DMS53 treated with DMSO at 0.1 percent for 48 hours (cell line): Measurements from ENCODE around the gene PHTF1.

Experiments
- DNase-seq: peaks from one replicate; lab custom pipeline; 2025; ENCODE audit not compliant: unreplicated experiment; lab: John Stamatoyannopoulos, UW

PHTF1 gene

GRCh38 chr1:113670650-113671049, 88.6 kb downstream of the PHTF1 start:
- no peak for DNase-seq

- no peak for DNase-seq
These were observed 89.3 kb downstream of the PHTF1 start for GRCh38 chr1:113669988-113670387.

GRCh38 chr1:113666126-113666525, 93.2 kb downstream of the PHTF1 start:
- no peak for DNase-seq

- no peak for DNase-seq
These were observed 94.2 kb downstream of the PHTF1 start for GRCh38 chr1:113665071-113665470.

GRCh38 chr1:113663165-113663951, 95.9 kb downstream of the PHTF1 start:
- DNase-seq = no peak

GRCh38 chr1:113662101-113662500, 97.2 kb downstream of the PHTF1 start:
- no peak for DNase-seq

- no peak for DNase-seq
These were observed 99.2 kb downstream of the PHTF1 start for GRCh38 chr1:113660088-113660487.

- no peak for DNase-seq
These were observed 99.7 kb downstream of the PHTF1 start for GRCh38 chr1:113659556-113659955.

- DNase-seq = no peak
These were observed 100.3 kb downstream of the PHTF1 start for GRCh38 chr1:113659035-113659434.

- DNase-seq = no peak
These were observed 101.7 kb downstream of the PHTF1 start for GRCh38 chr1:113657556-113658063.

- DNase-seq = no peak
These were observed 102.2 kb downstream of the PHTF1 start for GRCh38 chr1:113657126-113657525.

GRCh38 chr1:113654883-113655282, 104.4 kb downstream of the PHTF1 start:
- DNase-seq = no peak

GRCh38 chr1:113653741-113654140, 105.5 kb downstream of the PHTF1 start:
- DNase-seq = no peak

- no peak for DNase-seq
These were observed 106.5 kb downstream of the PHTF1 start for GRCh38 chr1:113652771-113653170.

GRCh38 chr1:113648478-113648877, 110.8 kb downstream of the PHTF1 start:
- DNase-seq = no peak

GRCh38 chr1:113647164-113647563, 112.1 kb downstream of the PHTF1 start:
- no peak for DNase-seq
